ENCODE measurements around the gene STRIP2.

Gene STRIP2

GRCh38 chr7:129452589-129453231 is 18.5 kb downstream of the STRIP2 start:
- ChIA-PET POLR2A (no interaction called here), CTCF (interaction anchor here (0.7 to 3.2 kb wide), 8 partner anchors 9 to 234 kb away, joined by 3 to 15 read pairs (median 4); partner anchors contain the start of gene STRIP2)
- TF ChIP-seq CTCF (IDR thresholded peaks at IDR 0.05; ENCODE audit: control extremely low read depth, extremely low read depth, low read depth, missing control alignments) = no peak
- no peak for DNase-seq (ENCODE audit: extremely low spot score)

- CTCF ChIA-PET = interaction anchor here (0.9 to 3.2 kb wide), 7 partner anchors 10 to 111 kb away, joined by 3 to 15 read pairs (median 4); partner anchors contain the start of gene STRIP2
- no peak for TF ChIP-seq CTCF (IDR thresholded peaks at IDR 0.05; ENCODE audit: control extremely low read depth, extremely low read depth, low read depth, missing control alignments)
- no peak for DNase-seq (ENCODE audit: extremely low spot score)
- POLR2A ChIA-PET = no interaction called here
Observed at GRCh38 chr7:129453510-129454248, 19.4 kb downstream of the STRIP2 start.

DNA sequence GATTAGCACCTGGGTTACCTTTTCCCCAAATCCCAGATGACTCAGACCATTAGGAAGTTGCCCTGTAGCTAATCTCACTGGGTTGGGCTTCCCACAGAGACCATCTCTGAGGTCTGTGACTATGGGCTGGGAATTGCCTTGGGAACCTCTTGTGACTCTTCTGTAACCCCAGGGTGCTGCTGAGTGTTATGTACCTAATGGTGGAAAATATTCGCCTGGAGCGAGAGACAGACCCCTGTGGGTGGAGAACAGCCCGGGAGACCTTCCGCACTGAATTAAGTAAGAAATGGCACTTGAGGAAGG is 20.0 kb downstream of the STRIP2 start:
- DNase-seq (ENCODE audit: extremely low spot score) = no peak
- TF ChIP-seq CTCF (IDR thresholded peaks at IDR 0.05; ENCODE audit: control extremely low read depth, extremely low read depth, low read depth, missing control alignments) = no peak
- ChIA-PET POLR2A (no interaction called here), CTCF (interaction anchor here (0.9 to 3.2 kb wide), 3 partner anchors 10 to 111 kb away, joined by 3 to 11 read pairs (median 3); no protein-coding TSS in a partner anchor)

GRCh38 chr7:129456421-129456820 is 22.2 kb downstream of the STRIP2 start:
- no peak for TF ChIP-seq CTCF (IDR thresholded peaks at IDR 0.05; ENCODE audit: control extremely low read depth, extremely low read depth, low read depth, missing control alignments)
- ChIA-PET CTCF (no interaction called here), POLR2A (no interaction called here)
- no peak for DNase-seq (ENCODE audit: extremely low spot score)

DNA sequence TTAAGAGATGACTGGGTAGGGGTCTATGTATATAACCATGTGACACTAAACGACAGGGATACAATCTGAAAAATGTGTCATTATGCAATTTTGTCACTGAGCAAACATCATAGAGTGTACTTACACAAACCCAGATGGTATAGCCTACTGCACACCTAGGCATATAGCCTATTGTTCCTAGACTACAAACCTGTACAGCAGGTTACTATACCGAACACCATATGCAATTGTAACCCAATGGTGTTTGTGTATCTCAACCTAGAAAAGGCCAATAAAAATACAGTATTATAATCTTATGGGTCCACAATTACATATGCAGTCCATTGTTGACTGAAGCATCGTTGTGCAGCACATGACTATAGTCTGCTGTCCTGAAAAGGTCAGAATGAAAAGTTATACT is 22.9 kb downstream of the STRIP2 start:
- no peak for DNase-seq (ENCODE audit: extremely low spot score)
- ChIA-PET POLR2A (no interaction called here), CTCF (interaction anchor here (1.1 kb wide), 1 partner anchor 238 kb away, joined by 3 read pairs; no protein-coding TSS in a partner anchor)
- TF ChIP-seq CTCF (IDR thresholded peaks at IDR 0.05; ENCODE audit: control extremely low read depth, extremely low read depth, low read depth, missing control alignments) = no peak

DNA sequence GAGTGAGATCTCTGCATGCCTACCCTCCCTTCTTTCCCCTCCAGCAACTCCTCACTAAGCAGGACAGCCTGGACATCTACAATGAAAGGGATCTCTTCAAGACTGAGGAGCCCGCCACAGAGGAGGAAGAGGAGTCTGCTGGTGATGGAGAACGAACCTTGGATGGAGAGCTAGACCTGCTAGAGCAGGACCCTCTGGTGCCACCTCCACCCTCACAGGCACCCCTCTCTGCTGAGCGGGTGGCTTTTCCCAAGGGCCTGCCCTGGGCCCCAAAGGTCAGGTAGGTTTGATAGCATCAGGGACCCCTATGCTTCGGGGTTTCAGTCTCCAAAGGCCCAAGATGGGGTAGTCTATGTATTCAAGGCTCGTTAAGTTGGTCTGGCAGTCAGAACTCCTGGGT is 23.9 kb downstream of the STRIP2 start:
- ChIA-PET POLR2A (no interaction called here), CTCF (interaction anchor here (1.1 kb wide), 1 partner anchor 240 kb away, joined by 3 read pairs; no protein-coding TSS in a partner anchor)
- no peak for DNase-seq (ENCODE audit: extremely low spot score)
- no peak for TF ChIP-seq CTCF (IDR thresholded peaks at IDR 0.05; ENCODE audit: control extremely low read depth, extremely low read depth, low read depth, missing control alignments)

All from GM10248 (cell line).